ENCODE data around the gene CCSER1. TPM values are rescaled to one million over a fixed set of nuclear protein-coding genes. Genes with fewer than 3 reads are reported as not detected.
A peak's percentile ranks its signal among the peaks of the same experiment; 100 is the strongest.
"Not testable (repeated sequence)": the region's sequence is repeated elsewhere in the genome, so short reads cannot be mapped to it uniquely, and the experiment has no call there.

Gene CCSER1
- total RNA-seq, 1 donor from 2014 or later, result 15.7 TPM

DNA sequence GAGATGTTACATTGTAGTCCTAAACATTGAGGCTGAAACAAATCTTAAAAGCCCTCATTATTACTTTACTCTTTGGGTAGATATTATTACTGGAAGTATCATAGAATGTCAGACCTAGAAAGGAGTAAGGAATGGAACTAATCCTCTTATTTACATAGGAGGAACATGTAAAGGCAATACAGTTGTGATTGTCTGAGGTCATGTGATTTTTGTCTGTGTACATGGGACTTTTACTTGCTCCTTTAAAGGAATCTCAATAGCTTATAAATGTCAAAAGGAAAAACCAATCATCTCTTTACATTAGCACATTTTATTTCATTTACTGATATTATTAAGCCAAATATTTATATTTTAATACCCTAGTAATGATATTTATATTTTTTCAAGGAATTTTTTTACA, 568.2 kb downstream of the CCSER1 start:
- no peaks in the 10 kb centered on the region for H3K9me3 Mint-ChIP-seq (ENCODE audit: unreplicated experiment)
- DNase-seq, result no peak
- no peak overlapping the region for H3K27ac Mint-ChIP-seq (ENCODE audit: unreplicated experiment)
- H3K27me3 Mint-ChIP-seq (ENCODE audit: unreplicated experiment), result no peaks in the 10 kb centered on the region
- H3K4me1 Mint-ChIP-seq (ENCODE audit: low read depth, unreplicated experiment), result no peaks in the 10 kb centered on the region
- H3K36me3 Mint-ChIP-seq (ENCODE audit: unreplicated experiment), result no peaks in the 10 kb centered on the region
- TF ChIP-seq, protein P1, sequence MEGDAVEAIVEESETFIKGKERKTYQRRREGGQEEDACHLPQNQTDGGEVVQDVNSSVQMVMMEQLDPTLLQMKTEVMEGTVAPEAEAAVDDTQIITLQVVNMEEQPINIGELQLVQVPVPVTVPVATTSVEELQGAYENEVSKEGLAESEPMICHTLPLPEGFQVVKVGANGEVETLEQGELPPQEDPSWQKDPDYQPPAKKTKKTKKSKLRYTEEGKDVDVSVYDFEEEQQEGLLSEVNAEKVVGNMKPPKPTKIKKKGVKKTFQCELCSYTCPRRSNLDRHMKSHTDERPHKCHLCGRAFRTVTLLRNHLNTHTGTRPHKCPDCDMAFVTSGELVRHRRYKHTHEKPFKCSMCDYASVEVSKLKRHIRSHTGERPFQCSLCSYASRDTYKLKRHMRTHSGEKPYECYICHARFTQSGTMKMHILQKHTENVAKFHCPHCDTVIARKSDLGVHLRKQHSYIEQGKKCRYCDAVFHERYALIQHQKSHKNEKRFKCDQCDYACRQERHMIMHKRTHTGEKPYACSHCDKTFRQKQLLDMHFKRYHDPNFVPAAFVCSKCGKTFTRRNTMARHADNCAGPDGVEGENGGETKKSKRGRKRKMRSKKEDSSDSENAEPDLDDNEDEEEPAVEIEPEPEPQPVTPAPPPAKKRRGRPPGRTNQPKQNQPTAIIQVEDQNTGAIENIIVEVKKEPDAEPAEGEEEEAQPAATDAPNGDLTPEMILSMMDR (IDR thresholded peaks at IDR 0.05; ENCODE audit: partially characterized antibody, unreplicated experiment), result no peak
- no peak overlapping the region for H3K4me3 Mint-ChIP-seq (ENCODE audit: unreplicated experiment)

DNA sequence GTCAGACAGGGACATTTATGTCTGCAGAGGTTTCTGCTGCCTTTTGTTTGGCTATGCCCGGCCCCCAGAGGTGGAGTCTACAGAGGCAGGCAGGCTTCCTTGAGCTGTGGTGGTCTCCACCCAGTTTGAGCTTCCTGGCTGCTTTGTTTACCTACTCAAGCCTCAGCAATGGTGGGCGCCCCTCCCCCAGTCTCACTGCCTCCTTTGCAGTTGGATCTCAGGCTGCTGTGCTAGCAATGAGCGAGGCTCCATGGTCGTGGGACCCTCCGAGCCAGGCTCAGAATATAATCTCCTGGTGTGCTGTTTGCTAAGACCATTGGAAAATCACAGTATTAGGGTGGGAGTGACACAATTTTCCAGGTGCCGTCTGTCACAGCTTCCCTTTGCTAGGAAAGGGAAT, 578.3 kb downstream of the CCSER1 start:
- H3K4me1 Mint-ChIP-seq (ENCODE audit: low read depth, unreplicated experiment); H3K36me3 Mint-ChIP-seq (ENCODE audit: unreplicated experiment); H3K27me3 Mint-ChIP-seq (ENCODE audit: unreplicated experiment); H3K9me3 Mint-ChIP-seq (ENCODE audit: unreplicated experiment); DNase-seq; H3K27ac Mint-ChIP-seq (ENCODE audit: unreplicated experiment); H3K4me3 Mint-ChIP-seq (ENCODE audit: unreplicated experiment): not testable (repeated sequence)

DNA sequence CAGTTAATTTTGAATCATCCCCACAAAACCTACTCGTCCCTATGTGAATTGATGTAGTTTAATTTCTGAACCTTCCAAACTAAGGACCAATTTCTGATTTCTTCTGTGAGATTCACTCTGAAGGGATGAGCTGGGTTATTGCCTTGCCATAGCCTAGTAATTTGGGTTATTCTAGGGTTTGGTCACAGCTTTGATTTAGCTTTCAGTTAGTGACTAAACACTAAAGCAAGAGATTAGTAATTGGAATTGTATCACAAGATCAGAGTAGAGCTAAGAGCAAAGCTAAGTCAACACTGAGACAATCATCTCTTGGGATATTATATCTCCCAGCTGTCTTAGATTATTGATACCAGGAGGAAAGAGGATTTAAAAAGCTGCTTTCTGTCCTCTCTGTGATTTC, 588.0 kb downstream of the CCSER1 start:
- no peak for DNase-seq
- peaks cover 3% of the 10 kb centered on the region for H3K27me3 Mint-ChIP-seq (ENCODE audit: unreplicated experiment)
- H3K4me3 Mint-ChIP-seq (ENCODE audit: unreplicated experiment), result no peak overlapping the region
- H3K4me1 Mint-ChIP-seq (ENCODE audit: low read depth, unreplicated experiment), result no peaks in the 10 kb centered on the region
- TF ChIP-seq, protein P1 (IDR thresholded peaks at IDR 0.05; ENCODE audit: partially characterized antibody, unreplicated experiment), result no peak
- H3K9me3 Mint-ChIP-seq (ENCODE audit: unreplicated experiment), result no peaks in the 10 kb centered on the region
- no peaks in the 10 kb centered on the region for H3K36me3 Mint-ChIP-seq (ENCODE audit: unreplicated experiment)
- no peak overlapping the region for H3K27ac Mint-ChIP-seq (ENCODE audit: unreplicated experiment)

DNA sequence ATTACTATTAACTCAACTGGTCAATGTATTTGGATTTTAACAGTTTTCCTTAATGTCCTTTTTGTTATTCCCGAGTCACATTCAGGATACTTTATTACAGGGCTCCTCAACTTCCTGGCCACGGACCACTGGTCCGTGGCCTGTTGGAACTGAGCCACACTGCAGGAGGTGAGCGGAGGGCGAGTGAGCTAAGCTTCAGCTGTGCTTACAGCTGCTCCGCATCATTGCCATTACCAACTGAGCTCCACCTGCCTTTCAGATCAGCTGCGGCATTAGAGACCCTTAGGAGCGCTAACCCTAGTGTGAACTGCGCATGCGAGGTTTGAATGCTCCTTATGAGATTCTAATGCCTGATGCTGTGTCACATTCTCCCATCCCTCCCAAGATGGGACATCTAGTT, 591.7 kb downstream of the CCSER1 start:
- DNase-seq, result peak; percentile 15
- H3K27ac Mint-ChIP-seq (ENCODE audit: unreplicated experiment), result no peak overlapping the region
- H3K9me3 Mint-ChIP-seq (ENCODE audit: unreplicated experiment), result no peaks in the 10 kb centered on the region
- TF ChIP-seq, protein P1 (IDR thresholded peaks at IDR 0.05; ENCODE audit: partially characterized antibody, unreplicated experiment), result no peak
- H3K36me3 Mint-ChIP-seq (ENCODE audit: unreplicated experiment), result no peaks in the 10 kb centered on the region
- no peak overlapping the region for H3K4me3 Mint-ChIP-seq (ENCODE audit: unreplicated experiment)
- H3K27me3 Mint-ChIP-seq (ENCODE audit: unreplicated experiment), result no peaks in the 10 kb centered on the region
- H3K4me1 Mint-ChIP-seq (ENCODE audit: low read depth, unreplicated experiment), result no peaks in the 10 kb centered on the region

DNA sequence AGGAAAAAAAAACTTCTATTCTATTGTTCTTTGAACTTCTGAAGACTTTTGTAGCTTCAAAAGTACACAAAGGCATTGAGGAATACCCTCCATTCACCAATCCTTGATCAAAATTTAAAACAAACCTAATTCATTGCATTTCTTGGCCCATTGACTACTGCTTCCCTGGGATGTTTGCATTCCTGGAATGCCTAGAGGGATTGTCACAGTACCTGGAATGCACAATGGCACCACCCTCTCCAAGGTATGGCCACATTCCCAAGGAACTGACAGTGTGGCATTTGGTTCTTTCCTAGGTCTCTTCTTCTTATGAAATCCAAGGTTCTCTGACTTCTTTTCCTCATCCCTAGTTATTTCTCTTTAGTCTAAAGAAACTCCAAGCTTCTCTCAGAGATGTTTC, 600.7 kb downstream of the CCSER1 start:
- DNase-seq, result no peak
- Mint-ChIP-seq H3K4me3 (ENCODE audit: unreplicated experiment) (no peak overlapping the region), H3K9me3 (ENCODE audit: unreplicated experiment) (no peaks in the 10 kb centered on the region), H3K27me3 (ENCODE audit: unreplicated experiment) (no peaks in the 10 kb centered on the region), H3K27ac (ENCODE audit: unreplicated experiment) (no peak overlapping the region), H3K4me1 (ENCODE audit: low read depth, unreplicated experiment) (no peaks in the 10 kb centered on the region), H3K36me3 (ENCODE audit: unreplicated experiment) (no peaks in the 10 kb centered on the region)
- TF ChIP-seq, protein P1 (IDR thresholded peaks at IDR 0.05; ENCODE audit: partially characterized antibody, unreplicated experiment), result no peak

DNA sequence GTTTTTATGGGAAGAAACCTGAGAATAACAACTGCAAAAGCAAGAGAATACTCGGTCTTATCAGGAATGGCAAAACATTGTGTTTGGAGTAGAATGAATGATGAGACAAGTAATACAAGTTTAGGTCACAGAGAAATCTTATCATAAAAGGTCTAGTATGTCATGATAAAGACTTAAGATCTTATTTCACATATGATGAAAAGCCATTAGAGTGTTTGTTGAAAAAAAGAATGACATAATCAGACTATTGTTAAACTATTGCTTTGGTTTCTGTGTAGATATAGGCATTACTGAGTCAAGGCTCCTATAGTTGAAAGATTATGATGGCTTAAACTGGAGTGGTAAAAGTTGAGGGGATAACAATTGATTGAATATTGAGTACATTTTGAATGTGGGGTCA, 603.6 kb downstream of the CCSER1 start:
- H3K36me3 Mint-ChIP-seq (ENCODE audit: unreplicated experiment), result no peaks in the 10 kb centered on the region
- H3K4me1 Mint-ChIP-seq (ENCODE audit: low read depth, unreplicated experiment), result no peaks in the 10 kb centered on the region
- peaks cover 2% of the 10 kb centered on the region for H3K9me3 Mint-ChIP-seq (ENCODE audit: unreplicated experiment)
- H3K27me3 Mint-ChIP-seq (ENCODE audit: unreplicated experiment), result no peaks in the 10 kb centered on the region
- TF ChIP-seq, protein P1 (IDR thresholded peaks at IDR 0.05; ENCODE audit: partially characterized antibody, unreplicated experiment), result no peak
- no peak overlapping the region for H3K27ac Mint-ChIP-seq (ENCODE audit: unreplicated experiment)
- no peak overlapping the region for H3K4me3 Mint-ChIP-seq (ENCODE audit: unreplicated experiment)
- DNase-seq, result no peak
